AG04449 (cell line): ENCODE results near the gene ELOVL7.

Experiments used
- CTCF ChIA-PET: fragments of 350-600 bp; formaldehyde crosslinking; extraction: SDS; loops from one replicate; lab custom pipeline; 2021; ENCODE audit warnings: antibody characterized with exemption; lab: Yijun Ruan, JAX
- POLR2A ChIA-PET: fragments of 400-600, 350-600 bp; formaldehyde crosslinking; extraction: SDS; loops from one replicate; lab custom pipeline; 2020; ENCODE audit warnings: antibody characterized with exemption, inconsistent platforms; lab: Yijun Ruan, JAX
- DNase-seq: peaks from one replicate; pipeline ENCODE4 v3.0.0-alpha.2; 2010; ENCODE audit warnings: low read depth, low spot score
- H3K4me3 ChIP-seq: 2 replicates; pipeline ENCODE4 v1.5.1; 2011; ENCODE audit warnings: low read depth, mild to moderate bottlenecking, control low read depth, low read length
- TF ChIP-seq, protein P1 (sequence below): IDR thresholded peaks from one replicate; pipeline ENCODE4 v1.5.1; 2011; ENCODE audit warnings: mild to moderate bottlenecking, moderate library complexity, low read length, control low read depth, inconsistent platforms; ENCODE audit not compliant: insufficient read depth; ENCODE audit errors: missing control alignments

Gene ELOVL7

DNA sequence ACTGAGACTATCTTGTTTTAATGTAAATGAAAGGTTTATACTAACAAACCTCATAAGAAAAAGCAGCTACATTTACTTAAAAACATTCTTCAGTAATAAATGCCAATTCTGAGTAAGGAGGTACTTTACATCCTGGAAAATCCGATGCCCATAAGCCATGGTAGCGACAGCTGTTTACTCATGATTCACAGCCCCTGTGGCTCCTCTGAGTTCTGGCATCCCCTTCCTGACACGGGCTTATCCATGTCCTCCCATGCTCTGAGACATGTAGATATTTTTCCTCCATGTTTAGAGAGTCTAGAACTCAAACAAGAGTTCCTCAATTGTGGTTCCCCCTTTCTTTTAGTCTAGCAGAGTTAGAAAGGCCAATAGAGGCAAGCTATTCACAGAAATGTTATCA, 81.0 kb downstream of the ELOVL7 start:
- no peak overlapping the region for H3K4me3 ChIP-seq
- POLR2A ChIA-PET: no interaction called here
- TF ChIP-seq, protein P1, sequence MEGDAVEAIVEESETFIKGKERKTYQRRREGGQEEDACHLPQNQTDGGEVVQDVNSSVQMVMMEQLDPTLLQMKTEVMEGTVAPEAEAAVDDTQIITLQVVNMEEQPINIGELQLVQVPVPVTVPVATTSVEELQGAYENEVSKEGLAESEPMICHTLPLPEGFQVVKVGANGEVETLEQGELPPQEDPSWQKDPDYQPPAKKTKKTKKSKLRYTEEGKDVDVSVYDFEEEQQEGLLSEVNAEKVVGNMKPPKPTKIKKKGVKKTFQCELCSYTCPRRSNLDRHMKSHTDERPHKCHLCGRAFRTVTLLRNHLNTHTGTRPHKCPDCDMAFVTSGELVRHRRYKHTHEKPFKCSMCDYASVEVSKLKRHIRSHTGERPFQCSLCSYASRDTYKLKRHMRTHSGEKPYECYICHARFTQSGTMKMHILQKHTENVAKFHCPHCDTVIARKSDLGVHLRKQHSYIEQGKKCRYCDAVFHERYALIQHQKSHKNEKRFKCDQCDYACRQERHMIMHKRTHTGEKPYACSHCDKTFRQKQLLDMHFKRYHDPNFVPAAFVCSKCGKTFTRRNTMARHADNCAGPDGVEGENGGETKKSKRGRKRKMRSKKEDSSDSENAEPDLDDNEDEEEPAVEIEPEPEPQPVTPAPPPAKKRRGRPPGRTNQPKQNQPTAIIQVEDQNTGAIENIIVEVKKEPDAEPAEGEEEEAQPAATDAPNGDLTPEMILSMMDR: no peak
- CTCF ChIA-PET: no interaction called here
- DNase-seq: no peak

DNA sequence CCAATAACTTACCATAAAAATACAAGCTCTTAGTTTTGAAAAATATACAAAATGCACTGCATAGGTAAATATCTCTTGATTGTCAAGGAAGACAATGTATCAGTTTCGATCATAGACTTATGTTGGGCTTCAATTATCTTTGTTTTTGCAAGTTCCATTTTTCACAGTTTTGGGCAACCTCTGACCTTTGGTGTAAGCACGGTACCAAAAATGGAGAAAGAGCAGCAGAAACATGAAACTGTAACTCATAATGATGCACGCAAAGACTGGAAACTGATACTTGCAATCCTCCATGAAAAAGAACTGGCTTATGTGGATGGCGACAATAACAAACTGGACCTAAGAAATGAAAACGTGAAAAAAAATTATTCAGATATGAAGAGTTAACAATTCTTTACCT, 89.6 kb downstream of the ELOVL7 start:
- ChIA-PET POLR2A (no interaction called here), CTCF (no interaction called here)
- H3K4me3 ChIP-seq: no peak overlapping the region

DNA sequence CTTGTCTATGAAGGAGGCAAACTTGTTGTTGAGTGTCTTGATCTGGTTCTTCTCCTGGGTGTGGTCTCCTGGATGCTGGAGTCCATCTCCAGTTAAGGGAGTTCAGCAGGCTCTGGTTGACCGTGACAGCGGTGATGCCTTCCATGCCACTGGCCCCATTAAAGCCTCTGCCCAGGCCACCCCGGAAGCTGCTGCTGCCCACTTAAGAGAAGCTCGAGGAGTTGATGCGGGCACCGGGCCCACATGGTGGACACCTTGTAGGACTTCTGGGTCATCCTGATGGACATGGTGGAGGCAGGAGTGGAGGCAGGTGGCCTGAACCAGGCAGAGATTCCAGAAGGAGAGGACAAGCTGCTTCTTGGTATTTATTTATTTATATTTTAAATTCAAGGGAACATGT, 99.4 kb downstream of the ELOVL7 start:
- CTCF ChIA-PET: no interaction called here
- TF ChIP-seq, protein P1: no peak
- H3K4me3 ChIP-seq: no peak overlapping the region
- POLR2A ChIA-PET: no interaction called here
- no peak for DNase-seq

More for the DNA sequence above, 89.6 kb downstream of the ELOVL7 start:
- DNase-seq: no peak
- TF ChIP-seq, protein P1: no peak

DNA sequence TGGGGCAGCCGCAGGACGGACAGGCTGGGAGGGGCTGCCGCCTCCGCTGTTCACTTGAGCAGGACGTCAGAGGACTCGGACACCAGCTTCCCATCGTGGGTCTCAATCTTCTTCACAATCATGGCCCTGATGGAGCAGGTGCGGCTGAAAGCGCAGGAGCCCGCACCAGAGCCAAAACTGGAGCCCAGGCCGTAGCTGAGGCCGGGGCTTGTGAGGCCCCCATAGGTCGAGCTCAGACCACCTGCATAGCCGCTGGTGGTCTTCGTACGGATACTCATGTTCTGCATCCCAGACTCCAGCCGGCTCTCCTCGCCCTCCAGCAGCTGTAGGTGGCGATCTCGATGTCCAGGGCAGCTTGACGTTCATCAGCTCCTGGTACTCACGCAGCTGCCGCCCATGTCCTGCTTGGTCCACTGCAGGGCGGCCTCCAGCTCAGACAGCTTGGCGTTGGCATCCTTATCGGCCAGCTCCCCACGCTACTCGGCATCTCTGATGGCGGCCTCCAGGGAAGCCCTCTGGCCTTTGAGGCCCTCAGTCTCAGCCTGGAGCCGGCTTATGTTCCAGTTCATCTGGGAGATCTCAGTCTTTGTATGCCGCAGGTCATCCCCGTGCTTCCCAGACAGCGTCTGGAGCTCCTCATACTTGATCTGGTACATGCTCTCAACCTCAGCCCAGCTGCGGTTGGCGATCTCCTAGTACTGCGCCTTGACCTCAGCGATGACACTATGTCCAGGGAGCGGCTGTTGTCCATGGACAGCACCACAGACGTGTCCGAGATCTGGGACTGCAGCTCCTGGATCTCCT, 100.4 kb downstream of the ELOVL7 start:
- no peak overlapping the region for H3K4me3 ChIP-seq
- TF ChIP-seq, protein P1: no peak
- POLR2A ChIA-PET: no interaction called here
- CTCF ChIA-PET: no interaction called here
- no peak for DNase-seq

DNA sequence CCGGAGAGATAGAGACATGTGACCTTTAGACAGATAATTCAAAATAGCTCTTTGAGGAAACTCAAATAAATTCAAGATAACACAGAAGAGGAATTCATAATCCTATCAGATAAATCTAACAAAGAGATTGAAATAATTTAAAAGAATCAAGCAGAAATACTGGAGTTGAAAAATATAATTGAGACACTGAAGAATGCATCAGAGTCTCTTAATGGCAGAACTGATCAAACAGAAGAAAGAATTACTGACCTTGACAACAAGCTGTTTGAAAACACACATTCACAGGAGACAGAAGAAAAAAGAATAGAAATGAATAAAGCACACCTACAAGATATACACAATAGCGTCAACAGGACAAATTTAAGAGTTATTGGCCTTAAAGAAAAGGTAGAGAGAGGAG, 103.7 kb downstream of the ELOVL7 start:
- TF ChIP-seq, protein P1: no peak
- ChIA-PET CTCF (no interaction called here), POLR2A (no interaction called here)
- DNase-seq: no peak
- no peak overlapping the region for H3K4me3 ChIP-seq

DNA sequence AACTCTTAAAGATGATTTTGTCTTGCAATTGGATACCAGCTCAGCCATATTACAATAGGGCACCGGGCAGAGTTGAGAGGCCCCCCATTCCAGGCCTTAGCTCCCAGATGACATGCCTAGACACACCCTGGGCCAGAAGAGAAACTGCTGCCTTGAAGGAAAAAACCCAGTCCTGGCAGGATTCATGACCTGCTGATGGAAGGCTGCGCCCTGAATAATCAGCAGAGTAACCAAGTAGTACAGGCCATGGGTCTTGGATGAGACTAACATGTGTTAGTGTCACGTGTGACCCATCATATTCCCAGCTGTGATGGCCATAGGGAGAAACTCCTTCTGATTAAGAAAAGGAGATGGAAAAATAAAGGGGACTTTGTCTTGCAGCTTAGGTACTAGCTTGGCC, 105.1 kb downstream of the ELOVL7 start:
- no peak for DNase-seq
- TF ChIP-seq, protein P1: no peak
- ChIA-PET CTCF (no interaction called here), POLR2A (no interaction called here)
- H3K4me3 ChIP-seq: no peak overlapping the region
